HG03521 (cell line): Measurements from ENCODE around the gene NDNF.

Experiments used
- ATAC-seq: cut with Tn5 transposase; IDR thresholded peaks from one replicate; pipeline ENCODE4 v1.9.1; 2021; ENCODE audit warnings: mild to moderate bottlenecking, moderate library complexity; ENCODE audit not compliant: unreplicated experiment

The NDNF gene

GRCh38 chr4:121072224-121073003 lies at the start of gene NDNF:
Gene NDNF (minus strand): TSS chr4:121072535. CDS start chr4:121045837, 26,698 bp downstream.
- ATAC-seq: no peak

- no peak for ATAC-seq
Measured at GRCh38 chr4:121119715-121120114, 47.4 kb upstream of the NDNF start.

GRCh38 chr4:121118344-121118743 lies 46.0 kb upstream of the NDNF start:
- ATAC-seq: no peak

GRCh38 chr4:121114756-121115155 lies 42.4 kb upstream of the NDNF start:
- ATAC-seq: no peak

GRCh38 chr4:121112530-121112929 lies 40.2 kb upstream of the NDNF start:
- no peak for ATAC-seq

- ATAC-seq: no peak
Measured at GRCh38 chr4:121108557-121108956, 36.2 kb upstream of the NDNF start.

GRCh38 chr4:121107507-121107906 lies 35.2 kb upstream of the NDNF start:
- no peak for ATAC-seq

GRCh38 chr4:121100093-121100775 lies 27.9 kb upstream of the NDNF start:
- no peak for ATAC-seq

- ATAC-seq: no peak
Measured at GRCh38 chr4:121098266-121098665, 25.9 kb upstream of the NDNF start.

GRCh38 chr4:121096629-121097028 lies 24.3 kb upstream of the NDNF start:
- no peak for ATAC-seq

GRCh38 chr4:121096191-121096590 lies 23.9 kb upstream of the NDNF start:
- ATAC-seq: no peak

- no peak for ATAC-seq
Measured at GRCh38 chr4:121094297-121094966, 22.1 kb upstream of the NDNF start.

GRCh38 chr4:121093261-121093660 lies 20.9 kb upstream of the NDNF start:
- ATAC-seq: no peak

GRCh38 chr4:121091941-121092340 lies 19.6 kb upstream of the NDNF start:
- ATAC-seq: no peak

GRCh38 chr4:121088867-121089266 lies 16.5 kb upstream of the NDNF start:
- no peak for ATAC-seq

- no peak for ATAC-seq
Measured at GRCh38 chr4:121079376-121079775, 7.0 kb upstream of the NDNF start.

- ATAC-seq: no peak
Measured at GRCh38 chr4:121077496-121077895, 5.2 kb upstream of the NDNF start.

GRCh38 chr4:121076416-121076815 lies 4.1 kb upstream of the NDNF start:
- ATAC-seq: no peak

- ATAC-seq: no peak
Measured at GRCh38 chr4:121073672-121074381, 1.5 kb upstream of the NDNF start.

- ATAC-seq: no peak
Measured at GRCh38 chr4:121073004-121073435, 685 bp upstream of the NDNF start.

- no peak for ATAC-seq
Measured at GRCh38 chr4:121071640-121072223, 603 bp downstream of the NDNF start.
